Measurements from ENCODE around the gene SLC1A2. TPM values are rescaled to one million over a fixed set of nuclear protein-coding genes. Genes with fewer than 3 reads are reported as not detected.

The SLC1A2 gene
- total RNA-seq, 1 donor from 2014 or later = 0.41 TPM

DNA sequence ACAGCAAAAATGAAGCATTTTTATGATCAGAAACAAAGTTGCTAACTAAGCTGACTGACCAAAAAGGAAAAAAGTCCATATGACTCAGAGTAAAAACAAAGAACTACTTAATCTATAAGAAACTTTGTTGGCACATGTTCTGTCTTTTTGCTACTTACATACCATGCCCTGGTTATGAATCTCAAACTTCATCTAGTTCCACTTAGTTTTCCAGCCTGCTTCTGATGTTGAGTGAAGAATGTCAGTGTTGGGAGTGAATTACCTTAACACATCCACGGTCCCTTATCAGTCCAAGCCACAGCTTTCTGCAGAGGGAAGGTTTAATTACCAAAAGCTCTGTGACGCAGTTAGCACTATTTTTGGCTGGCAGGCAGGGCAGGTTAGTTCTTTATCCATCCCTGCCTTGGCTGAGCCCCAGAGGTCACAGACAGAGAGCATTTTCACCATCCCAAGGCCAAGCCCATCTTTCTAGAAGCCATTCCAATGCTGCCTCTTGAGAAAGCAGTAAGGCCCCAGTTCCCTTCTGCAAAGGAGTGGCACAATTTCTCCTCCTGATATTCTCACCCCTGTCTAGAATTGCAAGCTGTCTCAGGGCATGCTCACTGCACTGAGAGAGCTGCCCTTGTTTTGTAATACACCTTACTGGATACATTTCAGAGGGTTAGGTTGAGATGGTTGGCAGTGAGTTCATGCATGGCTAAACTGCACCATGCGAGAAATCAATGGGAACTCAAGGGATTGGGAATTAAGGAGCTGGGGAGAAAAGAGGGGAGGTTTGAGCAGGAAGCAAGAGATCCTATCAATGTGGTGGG is 67.1 kb downstream of the SLC1A2 start:
- no peak overlapping the region for H3K27ac Mint-ChIP-seq (ENCODE audit: unreplicated experiment)
- H3K9me3 Mint-ChIP-seq (ENCODE audit: unreplicated experiment) = no peaks in the 10 kb centered on the region
- TF ChIP-seq CTCF (IDR thresholded peaks at IDR 0.05; ENCODE audit: unreplicated experiment) = no peak
- peaks cover 1% of the 10 kb centered on the region for H3K27me3 Mint-ChIP-seq (ENCODE audit: unreplicated experiment)
- no peaks in the 10 kb centered on the region for H3K36me3 Mint-ChIP-seq (ENCODE audit: low read depth, unreplicated experiment)
- no peak overlapping the region for H3K4me3 Mint-ChIP-seq (ENCODE audit: unreplicated experiment)
- H3K4me1 Mint-ChIP-seq (ENCODE audit: unreplicated experiment) = no peaks in the 10 kb centered on the region
- DNase-seq (ENCODE audit: low spot score) = no peak

- Mint-ChIP-seq H3K27ac (ENCODE audit: unreplicated experiment) (no peak overlapping the region), H3K9me3 (ENCODE audit: unreplicated experiment) (no peaks in the 10 kb centered on the region), H3K4me1 (ENCODE audit: unreplicated experiment) (peaks cover 4% of the 10 kb centered on the region), H3K27me3 (ENCODE audit: unreplicated experiment) (peaks cover 1% of the 10 kb centered on the region), H3K36me3 (ENCODE audit: low read depth, unreplicated experiment) (no peaks in the 10 kb centered on the region), H3K4me3 (ENCODE audit: unreplicated experiment) (no peak overlapping the region)
- no peak for TF ChIP-seq CTCF (IDR thresholded peaks at IDR 0.05; ENCODE audit: unreplicated experiment)
- DNase-seq (ENCODE audit: low spot score) = no peak
Observed at GRCh38 chr11:35349897-35350296, 69.5 kb downstream of the SLC1A2 start.

DNA sequence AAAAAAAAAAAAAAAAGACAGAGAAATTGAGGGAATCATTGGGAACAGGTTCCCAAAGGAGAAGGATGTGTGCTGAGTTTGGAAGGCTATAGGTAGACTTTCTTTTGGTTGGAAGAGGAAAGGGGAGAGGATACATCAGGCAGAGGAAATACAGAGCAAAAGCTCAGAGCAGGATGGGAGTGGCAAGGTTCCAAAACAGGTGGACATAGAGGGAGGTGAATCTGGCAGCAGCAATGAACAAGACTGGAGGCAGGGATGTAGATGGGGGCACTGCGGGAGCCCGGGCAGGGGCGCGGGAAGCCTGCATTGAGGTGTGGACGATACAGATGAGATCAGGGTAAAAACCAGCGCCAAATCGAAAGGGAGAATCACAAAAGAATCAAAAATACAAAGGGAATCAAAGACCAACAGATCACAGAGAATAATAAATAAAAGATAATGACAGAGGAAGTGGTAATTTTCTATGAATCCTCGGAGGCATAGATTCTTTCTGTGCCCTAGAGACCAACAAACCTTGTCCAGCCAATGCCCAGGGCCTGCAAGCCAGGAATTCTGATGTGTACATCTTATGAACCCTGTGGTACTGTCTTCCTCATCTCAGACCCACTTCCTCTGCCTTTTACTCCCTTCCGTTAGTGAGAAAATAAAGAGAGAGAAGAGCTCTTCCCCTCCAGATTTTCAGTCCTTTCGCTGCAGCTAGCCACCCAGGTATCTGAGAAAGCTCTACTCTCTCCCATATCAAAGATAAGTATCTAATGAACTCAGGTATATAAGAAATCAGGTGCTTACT is 70.3 kb downstream of the SLC1A2 start:
- DNase-seq (ENCODE audit: low spot score) = no peak
- H3K4me1 Mint-ChIP-seq (ENCODE audit: unreplicated experiment) = peaks cover 7% of the 10 kb centered on the region
- H3K27me3 Mint-ChIP-seq (ENCODE audit: unreplicated experiment) = peaks cover 1% of the 10 kb centered on the region
- no peak overlapping the region for H3K4me3 Mint-ChIP-seq (ENCODE audit: unreplicated experiment)
- H3K36me3 Mint-ChIP-seq (ENCODE audit: low read depth, unreplicated experiment) = no peaks in the 10 kb centered on the region
- H3K27ac Mint-ChIP-seq (ENCODE audit: unreplicated experiment) = no peak overlapping the region
- H3K9me3 Mint-ChIP-seq (ENCODE audit: unreplicated experiment) = no peaks in the 10 kb centered on the region
- TF ChIP-seq CTCF (IDR thresholded peaks at IDR 0.05; ENCODE audit: unreplicated experiment) = no peak

DNA sequence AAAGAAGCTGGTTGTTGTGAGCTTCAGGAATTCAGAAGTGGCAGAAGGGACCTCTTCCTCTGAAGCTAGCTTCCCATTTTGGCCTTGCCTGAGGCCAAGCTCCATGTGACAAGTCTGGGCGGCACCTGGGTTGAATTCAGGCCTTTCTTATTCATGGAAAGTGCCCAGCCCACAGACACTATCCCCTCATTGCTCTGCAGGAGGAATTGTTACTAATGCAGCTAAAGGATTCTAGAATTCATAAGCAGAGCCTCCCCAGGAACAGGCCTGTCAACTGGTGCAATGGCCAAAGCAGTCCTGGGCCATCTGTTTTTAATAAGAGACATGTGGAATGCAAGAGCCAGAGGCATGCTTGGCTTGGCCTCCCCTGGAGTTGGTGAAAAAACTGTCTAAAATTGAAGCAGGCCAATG is 71.4 kb downstream of the SLC1A2 start:
- Mint-ChIP-seq H3K27ac (ENCODE audit: unreplicated experiment) (no peak overlapping the region), H3K4me3 (ENCODE audit: unreplicated experiment) (no peak overlapping the region), H3K36me3 (ENCODE audit: low read depth, unreplicated experiment) (no peaks in the 10 kb centered on the region), H3K27me3 (ENCODE audit: unreplicated experiment) (peaks cover 1% of the 10 kb centered on the region), H3K4me1 (ENCODE audit: unreplicated experiment) (peaks cover 7% of the 10 kb centered on the region), H3K9me3 (ENCODE audit: unreplicated experiment) (no peaks in the 10 kb centered on the region)
- no peak for DNase-seq (ENCODE audit: low spot score)
- TF ChIP-seq CTCF (IDR thresholded peaks at IDR 0.05; ENCODE audit: unreplicated experiment) = no peak
